ENCODE results near the gene SRA1. TPM values are rescaled to one million over a fixed set of nuclear protein-coding genes. Genes with fewer than 3 reads are reported as not detected.
"Not testable (repeated sequence)": the region's sequence is repeated elsewhere in the genome, so short reads cannot be mapped to it uniquely, and the experiment has no call there.

Gene SRA1
- polyA plus RNA-seq, 1 experiment, result 46.2 TPM

DNA sequence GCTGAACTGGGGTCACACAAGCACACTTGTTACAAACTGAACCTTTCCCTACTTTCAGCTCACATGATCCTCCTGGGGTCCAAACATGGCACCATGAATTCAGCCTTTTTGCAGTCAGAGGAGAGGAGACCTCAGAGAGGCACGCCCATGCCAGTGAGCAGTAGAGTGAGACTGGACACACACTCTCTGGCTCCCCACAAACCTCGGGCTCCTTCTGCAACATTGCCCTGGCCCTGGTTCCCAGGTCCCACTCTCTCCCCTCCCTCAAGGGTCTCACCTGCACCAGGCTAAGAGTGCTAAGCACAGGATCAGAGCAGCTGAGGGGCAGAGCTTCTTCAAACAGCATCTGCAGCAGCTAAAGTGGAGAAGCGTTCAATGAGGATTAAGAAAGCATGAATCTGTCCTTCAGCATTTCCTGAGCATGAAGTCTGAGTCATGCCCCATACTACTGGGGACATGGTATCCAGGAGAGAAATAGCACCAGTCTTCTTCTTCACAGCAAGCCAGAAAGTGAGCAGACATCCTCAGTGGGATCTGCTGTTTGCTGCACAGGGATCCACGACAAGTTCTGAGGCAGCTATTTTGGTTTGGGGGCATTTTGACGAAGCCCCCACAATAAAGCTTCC is 34.6 kb upstream of the SRA1 start:
- Histone ChIP-seq H3K27me3 (ENCODE audit: control insufficient read depth, insufficient read depth, low read length) (peaks cover 1% of the 10 kb centered on the region; the same call in 1 of the 2 replicates), H3K4me3 (ENCODE audit: low read depth, low read length) (no peak overlapping the region), H3K36me3 (ENCODE audit: control insufficient read depth, insufficient read depth, low read length) (no peaks in the 10 kb centered on the region)
- no peak for DNase-seq (ENCODE audit: low read depth)
- ChIA-PET POLR2A (no interaction called here), CTCF (interaction anchor here (1.0 kb wide), 1 partner anchor 32 kb away, joined by 3 read pairs; no protein-coding TSS in a partner anchor)
- TF ChIP-seq, protein P1, sequence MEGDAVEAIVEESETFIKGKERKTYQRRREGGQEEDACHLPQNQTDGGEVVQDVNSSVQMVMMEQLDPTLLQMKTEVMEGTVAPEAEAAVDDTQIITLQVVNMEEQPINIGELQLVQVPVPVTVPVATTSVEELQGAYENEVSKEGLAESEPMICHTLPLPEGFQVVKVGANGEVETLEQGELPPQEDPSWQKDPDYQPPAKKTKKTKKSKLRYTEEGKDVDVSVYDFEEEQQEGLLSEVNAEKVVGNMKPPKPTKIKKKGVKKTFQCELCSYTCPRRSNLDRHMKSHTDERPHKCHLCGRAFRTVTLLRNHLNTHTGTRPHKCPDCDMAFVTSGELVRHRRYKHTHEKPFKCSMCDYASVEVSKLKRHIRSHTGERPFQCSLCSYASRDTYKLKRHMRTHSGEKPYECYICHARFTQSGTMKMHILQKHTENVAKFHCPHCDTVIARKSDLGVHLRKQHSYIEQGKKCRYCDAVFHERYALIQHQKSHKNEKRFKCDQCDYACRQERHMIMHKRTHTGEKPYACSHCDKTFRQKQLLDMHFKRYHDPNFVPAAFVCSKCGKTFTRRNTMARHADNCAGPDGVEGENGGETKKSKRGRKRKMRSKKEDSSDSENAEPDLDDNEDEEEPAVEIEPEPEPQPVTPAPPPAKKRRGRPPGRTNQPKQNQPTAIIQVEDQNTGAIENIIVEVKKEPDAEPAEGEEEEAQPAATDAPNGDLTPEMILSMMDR (IDR thresholded peaks at IDR 0.05; ENCODE audit: insufficient read depth, low read depth, low read length), result no peak

GRCh38 chr5:140590861-140591260 is 33.6 kb upstream of the SRA1 start:
- H3K27me3 ChIP-seq (ENCODE audit: control insufficient read depth, insufficient read depth, low read length), result no peaks in the 10 kb centered on the region; the same call in 1 of the 2 replicates
- no peak overlapping the region for H3K4me3 ChIP-seq (ENCODE audit: low read depth, low read length)
- TF ChIP-seq, protein P1 (IDR thresholded peaks at IDR 0.05; ENCODE audit: insufficient read depth, low read depth, low read length), result no peak
- no peaks in the 10 kb centered on the region for H3K36me3 ChIP-seq (ENCODE audit: control insufficient read depth, insufficient read depth, low read length)
- DNase-seq (ENCODE audit: low read depth), result no peak
- ChIA-PET POLR2A (no interaction called here), CTCF (no interaction called here)

DNA sequence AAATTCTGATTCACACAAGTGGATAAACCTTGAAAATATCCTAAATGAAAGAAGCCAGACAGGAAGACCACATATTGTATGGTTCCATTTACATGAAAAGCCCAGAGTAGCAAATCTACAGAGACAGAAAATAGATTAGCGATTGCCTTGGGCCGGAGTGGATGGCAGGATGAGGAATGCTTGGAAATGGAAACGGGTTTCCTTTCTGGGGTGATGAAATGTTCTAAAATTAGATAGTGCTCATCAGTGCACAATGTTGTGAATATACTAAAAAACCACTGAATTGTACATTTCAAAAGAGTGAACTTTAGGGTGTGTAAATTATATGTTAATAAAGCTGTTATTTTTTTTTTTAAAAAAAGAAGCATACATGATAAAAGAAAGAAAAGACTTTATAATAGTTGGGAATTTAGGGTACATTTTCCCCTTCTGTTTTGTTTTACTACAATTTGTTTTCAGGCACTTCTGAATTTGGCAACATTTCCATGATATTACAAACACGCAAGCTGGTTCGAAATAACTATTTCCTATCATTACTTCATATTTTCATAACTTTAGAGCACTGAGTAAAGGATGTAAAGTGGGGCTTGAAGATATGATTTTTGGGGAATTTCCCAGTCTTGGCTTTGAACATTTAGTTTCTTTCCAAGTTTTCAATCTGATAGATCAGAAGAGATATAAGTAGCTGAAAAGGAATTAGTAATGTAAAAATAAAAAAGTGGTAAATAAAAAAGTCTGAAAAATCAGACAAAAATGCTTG is 31.2 kb upstream of the SRA1 start:
- TF ChIP-seq, protein P1 (IDR thresholded peaks at IDR 0.05; ENCODE audit: insufficient read depth, low read depth, low read length), result no peak
- no peaks in the 10 kb centered on the region for H3K36me3 ChIP-seq (ENCODE audit: control insufficient read depth, insufficient read depth, low read length)
- CTCF ChIA-PET, result interaction anchor here (1.0 kb wide), 1 partner anchor 17 kb away, joined by 3 read pairs; no protein-coding TSS in a partner anchor
- no peak for DNase-seq (ENCODE audit: low read depth)
- no peaks in the 10 kb centered on the region; the same call in 1 of the 2 replicates for H3K27me3 ChIP-seq (ENCODE audit: control insufficient read depth, insufficient read depth, low read length)
- H3K4me3 ChIP-seq (ENCODE audit: low read depth, low read length), result no peak overlapping the region
- POLR2A ChIA-PET, result no interaction called here

GRCh38 chr5:140587495-140587894 is 30.2 kb upstream of the SRA1 start:
- CTCF ChIA-PET, result interaction anchor here (1.0 kb wide), 1 partner anchor 69 kb away, joined by 3 read pairs; no protein-coding TSS in a partner anchor
- no peak for DNase-seq (ENCODE audit: low read depth)
- POLR2A ChIA-PET, result no interaction called here

GRCh38 chr5:140579188-140579747 is 22.0 kb upstream of the SRA1 start:
- H3K4me3 ChIP-seq (ENCODE audit: low read depth, low read length); DNase-seq (ENCODE audit: low read depth); POLR2A ChIA-PET; H3K27me3 ChIP-seq (ENCODE audit: control insufficient read depth, insufficient read depth, low read length); H3K36me3 ChIP-seq (ENCODE audit: control insufficient read depth, insufficient read depth, low read length); CTCF ChIA-PET: not testable (repeated sequence)

More at GRCh38 chr5:140587495-140587894, 30.2 kb upstream of the SRA1 start:
- no peaks in the 10 kb centered on the region; the same call in 1 of the 2 replicates for H3K27me3 ChIP-seq (ENCODE audit: control insufficient read depth, insufficient read depth, low read length)
- no peak overlapping the region for H3K4me3 ChIP-seq (ENCODE audit: low read depth, low read length)
- no peaks in the 10 kb centered on the region for H3K36me3 ChIP-seq (ENCODE audit: control insufficient read depth, insufficient read depth, low read length)
- TF ChIP-seq, protein P1 (IDR thresholded peaks at IDR 0.05; ENCODE audit: insufficient read depth, low read depth, low read length), result no peak

All from BJ (cell line).